Body of pancreas (tissue), 4 donors: ENCODE results near the gene RASD1. TPM values are rescaled to one million over a fixed set of nuclear protein-coding genes. Genes with fewer than 3 reads are reported as not detected.
A peak's percentile ranks its signal among the peaks of the same experiment; 100 is the strongest.

ENCODE experiments used
- ATAC-seq: fragments of 150-250 bp; one replicate; pipeline ENCODE4 v1.9.1; 2016
- DNase-seq, 4 donors: peaks; one replicate each; pipeline ENCODE4 v3.0.0-alpha.2; 2019
- H3K27ac ChIP-seq, 4 donors: fragments of 200-600 bp; sonication (generic); 1 replicate in 3 of 4; 2 replicates in 1 of 4; pipeline versions ENCODE4 v1.5.1 to v1.6.1; 2016 to 2019; ENCODE audit warnings: mild to moderate bottlenecking in 1 of 4, mixed read lengths in 1 of 4, moderate library complexity in 1 of 4
- H3K27me3 ChIP-seq, 2 donors: fragments of 200-600 bp; sonication (generic); one replicate each; pipeline ENCODE4 v1.6.0; 2016; ENCODE audit warnings: mild to moderate bottlenecking in 1 of 2
- H3K36me3 ChIP-seq, 2 donors: fragments of 200-600 bp; sonication (generic); replicated peaks in 1 of 2; 2 replicates each; pipeline ENCODE4 v1.5.1; 2016; ENCODE audit warnings: low read depth in 2 of 2; ENCODE audit not compliant: insufficient read depth in 1 of 2
- H3K4me1 ChIP-seq: fragments of 200-600 bp; sonication (generic); one replicate; pipeline ENCODE4 v1.6.0; 2016
- H3K4me3 ChIP-seq, 2 donors: fragments of 200-600 bp; sonication (generic); 1 replicate in 1 of 2; 2 replicates in 1 of 2; pipeline ENCODE4 v1.5.1; 2016 to 2019
- H3K9me3 ChIP-seq, 3 donors: fragments of 200-600 bp; sonication (generic); 1 replicate in 2 of 3; 2 replicates in 1 of 3; pipeline ENCODE4 v1.5.1; 2016
- CTCF ChIP-seq, 7 experiments: fragments of 450-650 bp in 4 of 7; fragments of 200-600 bp in 3 of 7; sonication (generic) in 3 of 7; IDR thresholded peaks; one replicate each; pipeline ENCODE4 v1.5.1; 2016 to 2019; ENCODE audit warnings: antibody characterized with exemption in 7 of 7
- POLR2A ChIP-seq, 3 donors: fragments of 450-650 bp; IDR thresholded peaks; one replicate each; pipeline ENCODE4 v1.6.1; 2016; ENCODE audit warnings: antibody characterized with exemption in 3 of 3, mild to moderate bottlenecking in 2 of 3
- WGBS, 2 donors: methylation state at CpG; one replicate each; pipeline ENCODE4 v1.1.5; 2017; 5-methylcytosine and 5-hydroxymethylcytosine counted together
- intact Hi-C: fragments of 100-400 bp; cut with DNase I; formaldehyde crosslinking; loops from one replicate; pipeline ENCODE4 v1.15.1; 2023
- total RNA-seq, 2 donors: library from RNA; depleted of rRNA; stranded (reverse); fragments of >200 nt; gene quantifications; one replicate each; pipeline ENCODE4 v1.1.0, GENCODE V29; 2016

RASD1 gene
- total RNA-seq, 2 donors from 2014 or later = 17.6 to 58.0 TPM

- H3K27me3 ChIP-seq = no peaks in the 10 kb centered on the region
- intact Hi-C loops = no loop called here
- DNase-seq = peak in 1 of 4 donors; percentile 45
- H3K4me3 ChIP-seq = peak overlapping the region in 1 of 2 donors; percentile 36
- peaks cover 27% of the 10 kb centered on the region for H3K4me1 ChIP-seq
- H3K9me3 ChIP-seq = no peaks in the 10 kb centered on the region
- WGBS, 2 donors = 1 to 10% methylated on average over 11 to 60 of the region's 65 CpGs
- no peak for TF ChIP-seq CTCF (IDR thresholded peaks at IDR 0.05)
- peak; percentile 1 for ATAC-seq
- H3K27ac ChIP-seq = peak overlapping the region in 3 of 4 donors; percentile 6 to 86 (median 82)
- H3K36me3 ChIP-seq = peaks cover 4 to 6% of the 10 kb centered on the region in 2 donors
These were observed 533 bp downstream of the RASD1 start for GRCh38 chr17:17495536-17496188.

DNA sequence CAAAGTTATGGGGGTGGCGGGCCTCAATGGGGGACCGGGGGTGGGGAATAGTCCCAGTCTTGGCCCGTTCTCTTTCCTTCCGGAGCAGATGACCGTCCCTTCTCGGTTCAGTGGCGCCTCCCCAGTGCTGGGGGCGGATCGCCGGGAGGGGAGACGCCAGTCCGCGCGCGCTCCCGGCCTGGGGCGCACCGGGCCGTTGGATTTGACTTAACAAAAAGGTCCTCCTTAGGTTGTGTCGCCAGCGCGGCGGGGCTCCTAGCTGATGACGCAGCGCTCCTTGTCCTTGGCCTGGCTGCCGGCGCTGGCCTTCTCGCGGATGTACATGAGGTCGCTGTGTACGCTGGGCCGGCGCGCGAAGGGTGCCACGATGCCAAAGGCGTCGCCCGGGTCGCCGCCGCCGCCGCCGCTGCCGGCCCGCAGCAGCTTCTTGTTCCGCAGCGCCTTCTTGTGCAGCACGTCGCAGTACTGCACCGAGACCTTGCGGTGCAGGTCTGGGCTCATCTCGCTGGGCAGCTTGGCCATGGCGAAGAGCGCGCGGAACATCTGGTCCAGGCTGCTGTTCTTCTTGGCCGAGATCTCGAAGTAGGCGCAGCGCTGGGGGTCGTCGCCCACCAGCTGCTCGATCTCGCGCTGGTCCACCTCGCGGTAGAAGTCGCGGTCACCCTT is 1.2 kb downstream of the RASD1 start:
- Histone ChIP-seq H3K27ac (peak overlapping the region in 3 of 4 donors; percentile 6 to 86 (median 38)), H3K36me3 (peaks cover 4 to 6% of the 10 kb centered on the region in 2 donors), H3K9me3 (no peaks in the 10 kb centered on the region), H3K4me3 (peak overlapping the region in 1 of 2 donors; percentile 36), H3K4me1 (peaks cover 27% of the 10 kb centered on the region), H3K27me3 (no peaks in the 10 kb centered on the region)
- ATAC-seq (no peak), DNase-seq (peak; percentile 37 to 61 (median 47))
- intact Hi-C loops = loop anchor here (5.0 kb wide), 1 partner anchor 133 kb away; no protein-coding TSS in a partner anchor
- TF ChIP-seq CTCF (IDR thresholded peaks at IDR 0.05) = no peak
- no peak for TF ChIP-seq POLR2A (IDR thresholded peaks at IDR 0.05)
- 5% methylated on average over 71 of the region's 71 CpGs; no CpG with 5 or more reads in 1 of the 2 donors for WGBS, 2 donors

DNA sequence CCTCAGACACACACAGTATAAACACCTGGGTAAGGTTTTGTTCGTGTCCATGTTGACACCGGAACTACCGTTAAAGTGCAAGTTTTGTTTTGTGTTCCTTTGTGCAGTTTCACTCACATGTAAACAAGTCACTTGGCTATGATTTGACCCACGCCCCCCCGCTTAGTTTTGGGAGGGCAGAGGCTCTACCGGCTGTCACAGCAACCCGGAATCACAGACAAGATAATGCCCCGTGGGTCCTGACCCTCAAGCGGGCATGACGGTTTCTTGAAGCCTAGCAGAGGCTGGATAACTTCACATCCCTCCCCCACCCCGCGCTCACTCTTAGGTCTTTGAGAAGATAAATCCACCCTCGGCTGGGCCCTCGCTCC is 1.7 kb downstream of the RASD1 start:
- Histone ChIP-seq H3K4me1 (peaks cover 27% of the 10 kb centered on the region), H3K27ac (peak overlapping the region in 3 of 4 donors; percentile 6 to 86 (median 38)), H3K4me3 (no peak overlapping the region), H3K27me3 (no peaks in the 10 kb centered on the region), H3K36me3 (peaks cover 4 to 6% of the 10 kb centered on the region in 2 donors), H3K9me3 (no peaks in the 10 kb centered on the region)
- DNase-seq (no peak), ATAC-seq (no peak)
- 47 to 52% methylated on average over 13 to 14 of the region's 14 CpGs for WGBS, 2 donors
- intact Hi-C loops = loop anchor here (5.0 kb wide), 1 partner anchor 132 kb away; no protein-coding TSS in a partner anchor
- TF ChIP-seq CTCF (IDR thresholded peaks at IDR 0.05) = no peak

- Histone ChIP-seq H3K9me3 (no peaks in the 10 kb centered on the region), H3K4me3 (no peak overlapping the region), H3K27me3 (no peaks in the 10 kb centered on the region), H3K4me1 (peaks cover 27% of the 10 kb centered on the region), H3K36me3 (peaks cover 4 to 6% of the 10 kb centered on the region in 2 donors), H3K27ac (peak overlapping the region in 2 of 4 donors; percentile 19 to 28)
- no peak for TF ChIP-seq CTCF (IDR thresholded peaks at IDR 0.05)
- TF ChIP-seq POLR2A (IDR thresholded peaks at IDR 0.05) = peak in 1 of 3 donors; percentile 21
- no peak for ATAC-seq
- 84 to 93% methylated on average over 5 of the region's 5 CpGs for WGBS, 2 donors
- DNase-seq = no peak
- intact Hi-C loops = loop anchor here (5.0 kb wide), 1 partner anchor 132 kb away; no protein-coding TSS in a partner anchor
These were observed 2.2 kb downstream of the RASD1 start for GRCh38 chr17:17493986-17494466.
